Activated CD8-positive, alpha-beta memory T cell treated with anti-CD3 and anti-CD28 coated beads, Interleukin-2, amount 50 U/mL, for 48 hours (primary cell): Measurements from ENCODE around the gene DIAPH1.

ENCODE experiments used
- DNase-seq: peaks from one replicate; pipeline ENCODE4 v3.0.0-alpha.2; 2020

DIAPH1 gene

DNA sequence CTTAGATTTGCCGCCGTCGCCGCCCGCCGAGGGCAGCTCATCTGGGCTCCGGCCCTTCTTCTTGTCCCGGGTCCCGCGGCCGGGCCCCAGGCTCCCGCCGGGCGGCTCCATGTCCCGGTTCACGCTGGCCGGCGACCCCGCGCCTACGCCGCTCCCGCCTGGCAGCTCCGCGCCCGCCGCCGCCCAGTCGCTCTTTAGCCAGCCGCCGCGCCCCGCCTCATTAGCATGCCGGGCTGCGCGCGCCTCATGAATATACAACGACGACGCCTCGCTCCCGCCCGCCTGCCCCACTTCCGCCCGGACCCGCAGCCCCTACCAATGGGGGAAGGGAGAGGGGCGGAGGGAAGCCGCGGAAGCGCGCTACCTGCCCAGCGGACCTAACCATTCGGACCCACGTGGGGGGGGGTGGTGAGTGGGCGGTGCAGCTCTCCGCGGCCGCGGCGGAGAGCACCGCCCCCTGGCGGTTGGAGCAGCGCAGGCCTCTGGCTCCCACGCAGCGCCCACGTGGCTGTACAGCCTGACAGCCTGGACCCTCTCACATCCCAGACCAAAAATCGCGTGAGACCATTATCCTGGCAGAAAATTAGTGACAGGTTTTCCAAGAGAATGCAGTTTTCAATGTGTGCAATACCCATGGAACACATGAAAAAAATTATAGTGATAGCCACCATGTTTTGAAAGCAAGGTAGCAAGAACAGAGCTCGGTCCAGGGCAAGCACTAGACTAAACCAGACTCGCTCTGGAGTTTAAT lies at the start of gene DIAPH1:
Gene DIAPH1 (minus strand): TSS at position 197 of the 751 bp plus-strand sequence. CDS start 86 bp downstream, at position 111.
- DNase-seq = peak; percentile 99

DNA sequence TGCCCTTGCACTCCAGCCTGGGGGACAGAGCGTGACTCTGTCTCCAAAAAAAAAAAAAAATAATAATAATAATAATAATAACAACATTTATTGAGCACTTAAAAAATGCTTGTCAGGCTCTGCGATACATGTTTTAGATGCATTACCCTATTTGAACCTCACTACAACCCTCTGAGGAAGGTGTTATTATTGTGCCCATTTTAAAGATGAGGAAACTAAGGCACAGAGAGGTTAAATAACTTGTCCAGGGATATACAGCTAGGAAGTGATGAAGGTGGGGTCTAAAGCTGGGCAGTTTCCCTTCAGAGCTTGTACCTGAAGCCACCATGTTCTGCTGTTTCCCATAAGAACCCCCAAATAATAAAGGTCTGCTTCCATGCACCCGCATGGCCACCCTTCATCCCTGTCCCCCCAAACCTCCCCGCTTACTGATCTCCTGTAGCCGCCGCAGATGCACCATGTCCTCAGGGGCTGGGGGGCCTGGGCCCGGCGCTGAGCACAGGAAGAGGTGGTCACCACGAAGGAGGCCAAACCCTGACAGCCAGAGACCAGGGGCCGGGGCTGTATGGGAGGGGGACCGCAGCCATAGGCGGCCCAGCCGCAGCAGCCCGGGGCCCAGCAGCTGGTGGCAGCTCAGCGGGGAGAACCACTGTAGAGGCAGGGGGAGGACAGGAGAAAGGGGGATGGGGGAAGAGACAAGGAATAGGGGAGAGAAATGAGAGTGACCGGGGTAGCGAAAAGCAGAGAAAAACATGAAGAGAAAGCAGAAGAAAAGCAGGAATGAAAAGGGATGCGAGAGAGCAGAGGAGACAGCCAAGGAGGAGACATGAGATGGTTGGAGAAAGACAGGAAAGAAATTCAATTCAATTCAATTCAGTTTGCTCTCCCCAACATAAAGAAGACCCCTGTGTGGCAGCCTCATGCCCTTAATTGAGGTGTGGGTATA lies 47.5 kb upstream of the DIAPH1 start:
- no peak for DNase-seq

DNA sequence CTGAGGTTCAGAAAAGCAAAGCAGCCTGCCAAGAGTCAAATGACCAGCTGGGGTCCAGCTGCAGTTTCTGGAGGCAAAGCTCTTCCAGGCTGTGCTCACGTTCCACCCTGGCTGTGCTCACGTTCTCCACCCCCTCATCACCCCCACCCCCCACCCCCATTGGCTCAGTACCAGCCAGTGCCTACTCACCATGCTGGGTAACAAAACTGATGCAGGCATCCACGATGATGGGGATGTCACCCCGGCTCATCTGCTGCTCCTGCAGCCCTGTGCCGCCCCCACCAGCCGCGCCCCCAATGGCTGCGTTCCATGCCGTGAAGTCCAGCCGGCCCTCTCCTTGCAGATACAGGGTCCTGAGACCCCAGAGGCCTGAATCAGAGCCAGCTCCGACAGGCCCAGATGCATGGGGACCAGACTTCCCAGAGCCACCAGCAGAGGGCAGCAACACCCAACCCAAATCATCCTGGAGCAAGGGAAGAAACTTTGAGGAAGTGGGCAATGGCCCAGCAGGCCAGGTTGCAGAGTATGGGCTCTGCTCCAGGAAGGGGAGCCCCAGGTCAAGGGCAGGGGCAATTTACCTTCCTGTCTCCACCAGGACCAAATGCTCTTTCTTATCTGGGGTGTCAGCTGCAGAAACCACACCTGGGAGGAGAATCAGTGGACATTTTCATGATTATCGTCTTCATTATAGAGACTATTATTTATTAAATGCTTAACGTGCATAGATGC lies 46.1 kb upstream of the DIAPH1 start:
- peak; percentile 91 for DNase-seq

DNA sequence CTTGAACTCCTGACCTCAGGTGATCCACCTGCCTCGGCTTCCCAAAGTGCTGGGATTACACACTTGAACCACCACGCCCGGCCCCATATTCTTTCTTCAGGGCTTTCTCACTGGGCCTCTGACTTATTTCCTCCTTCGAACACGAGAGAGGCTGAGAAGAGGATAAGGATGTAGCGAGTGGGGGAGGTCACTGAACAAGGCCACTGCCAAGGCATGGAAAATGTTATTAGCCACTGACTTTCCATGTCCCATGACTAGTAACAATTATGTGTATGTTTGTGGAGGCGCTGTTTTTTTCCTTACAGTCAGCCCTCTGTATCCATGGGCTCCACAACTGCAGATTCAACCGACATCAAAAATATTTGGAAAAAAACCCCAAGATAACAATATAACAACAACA lies 44.7 kb upstream of the DIAPH1 start:
- DNase-seq = no peak

DNA sequence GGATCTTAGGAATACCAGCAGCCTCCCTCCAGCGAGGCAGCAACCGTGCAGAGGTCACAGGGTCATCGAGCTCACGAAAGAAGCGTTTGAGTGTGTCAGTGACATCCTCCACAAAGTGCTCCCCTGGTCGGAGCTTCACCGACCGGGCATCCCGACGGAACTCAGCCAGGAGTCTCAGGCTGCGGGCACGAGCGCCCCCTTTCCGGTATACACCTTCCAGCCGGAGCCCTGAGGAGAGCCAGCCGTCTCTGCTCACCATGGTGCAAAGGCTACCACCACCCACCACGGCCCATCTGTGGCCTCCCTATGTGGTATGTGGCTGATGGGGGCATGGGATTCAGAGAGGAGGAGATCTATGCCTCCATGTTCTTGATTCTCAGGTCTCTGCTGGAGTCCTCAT lies 43.2 kb upstream of the DIAPH1 start:
- no peak for DNase-seq

DNA sequence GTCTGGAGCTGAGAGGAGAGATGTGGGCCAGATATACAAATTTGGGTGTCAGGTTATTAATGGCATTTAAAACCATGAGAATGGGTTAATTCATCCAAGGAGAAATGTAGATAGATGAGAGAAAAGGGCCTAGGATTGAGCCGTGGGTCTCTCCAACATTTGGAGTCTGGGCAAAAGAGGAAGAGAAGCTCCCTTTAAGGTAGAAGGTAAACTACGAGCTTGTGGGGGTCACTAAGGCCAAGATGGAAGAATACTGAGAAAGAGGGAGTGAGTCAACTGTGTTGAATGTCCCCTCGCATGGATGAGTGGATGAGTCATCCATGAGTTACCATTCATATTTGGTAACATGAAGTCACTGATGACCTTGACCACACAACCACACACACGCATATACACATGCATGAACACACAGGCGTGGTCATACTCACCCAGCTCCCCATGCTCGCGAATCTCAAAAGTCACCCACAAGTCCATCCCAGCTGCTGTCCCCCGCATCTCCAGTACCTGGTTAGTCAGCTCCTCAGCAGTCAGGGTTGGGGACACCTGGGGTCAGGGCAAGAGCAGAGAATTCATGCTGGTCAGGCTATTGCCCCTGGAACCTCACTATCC lies 39.2 kb upstream of the DIAPH1 start:
- peak; percentile 50 for DNase-seq

DNA sequence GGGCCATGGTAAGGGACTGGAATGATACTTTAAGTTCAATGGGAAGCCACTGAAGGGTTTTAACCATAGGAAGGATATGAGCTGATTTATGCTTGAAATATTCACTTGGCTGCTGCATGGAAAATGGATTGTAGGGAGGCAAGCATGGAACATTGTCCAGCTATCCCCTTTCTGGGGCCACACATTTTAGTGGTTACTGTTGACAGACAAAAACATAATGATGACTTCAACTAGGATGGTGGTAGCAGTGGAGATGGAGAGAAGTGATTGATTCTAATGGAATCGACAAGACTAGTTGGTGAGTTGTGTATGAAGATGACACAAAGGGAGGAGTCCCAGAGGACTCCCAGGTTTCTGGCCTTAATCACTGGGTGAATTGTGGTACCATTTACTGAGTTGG lies 38.6 kb upstream of the DIAPH1 start:
- no peak for DNase-seq

DNA sequence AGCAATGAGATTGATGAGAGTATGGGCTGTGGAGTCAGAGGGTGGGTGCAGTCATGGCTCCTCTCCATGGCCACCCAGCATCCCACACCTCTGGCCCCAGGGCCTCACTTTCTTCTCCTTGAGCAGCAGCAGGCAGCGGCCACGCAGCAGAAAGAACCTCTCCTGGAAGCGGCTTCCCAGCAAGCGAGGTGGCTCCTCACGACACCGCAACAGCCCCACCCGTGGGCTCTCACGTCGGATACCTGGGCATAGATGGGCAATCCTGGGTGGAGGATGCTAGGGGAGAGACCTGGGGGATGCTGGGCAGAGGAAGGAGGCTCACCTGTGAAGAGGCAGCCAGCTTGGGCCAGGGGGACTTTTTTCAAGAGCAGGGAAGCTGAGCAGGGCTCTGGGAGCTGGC lies 37.6 kb upstream of the DIAPH1 start:
- DNase-seq = no peak

DNA sequence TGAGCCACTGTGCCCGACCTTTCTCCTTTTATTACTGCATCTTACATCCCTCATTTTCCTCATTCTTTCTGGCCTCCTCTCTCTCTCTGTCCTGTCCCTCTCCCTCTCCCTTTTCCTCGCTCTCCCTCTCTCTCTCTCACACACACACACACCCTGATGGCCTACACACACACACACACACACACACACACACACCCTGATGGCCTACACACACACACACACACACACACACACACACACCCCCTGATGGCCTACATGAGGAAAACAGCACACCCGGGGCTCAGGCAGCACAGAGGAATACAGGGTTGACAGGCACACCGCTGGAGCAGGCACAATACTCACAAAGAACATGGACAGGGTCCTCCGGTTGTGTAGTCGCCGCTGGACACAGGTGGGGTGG lies 36.2 kb upstream of the DIAPH1 start:
- DNase-seq = no peak

DNA sequence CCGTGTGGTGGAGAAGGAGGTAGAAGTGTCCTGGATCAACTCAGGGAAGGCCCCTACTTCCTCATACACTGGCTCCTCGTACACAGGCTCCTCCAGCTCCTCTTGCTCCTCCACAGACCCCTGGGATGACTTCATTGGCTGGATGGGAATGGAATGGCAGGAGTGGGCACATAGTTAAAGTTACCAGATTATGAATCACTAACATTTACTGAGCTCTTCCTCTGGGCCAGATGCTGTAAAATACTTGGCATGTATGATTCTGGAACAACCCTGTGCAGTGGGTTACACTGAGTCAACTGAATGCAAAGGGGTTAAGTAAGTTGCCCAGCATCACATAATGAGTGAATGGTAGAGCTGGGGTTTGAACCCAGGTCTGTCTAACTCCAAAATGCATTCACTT lies 35.5 kb upstream of the DIAPH1 start:
- no peak for DNase-seq

DNA sequence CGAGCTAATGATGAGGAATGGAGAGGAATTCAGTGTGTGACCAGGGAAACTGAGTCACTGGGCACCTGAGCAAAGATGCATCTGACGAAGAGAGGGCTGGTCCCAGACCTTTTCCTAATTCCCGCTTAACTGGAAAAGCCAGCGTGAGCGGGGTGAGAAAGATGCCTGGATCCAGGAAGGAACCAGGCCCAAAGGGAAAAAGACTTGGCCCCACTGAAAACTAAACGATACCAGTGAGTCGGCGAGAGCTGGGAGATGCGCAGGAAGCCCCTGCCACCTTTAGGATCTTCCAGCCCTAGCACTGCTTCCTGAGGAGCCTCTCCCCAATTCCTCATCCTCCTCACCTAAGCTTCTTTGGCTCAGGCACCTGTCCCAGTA lies 32.9 kb upstream of the DIAPH1 start:
- no peak for DNase-seq

DNA sequence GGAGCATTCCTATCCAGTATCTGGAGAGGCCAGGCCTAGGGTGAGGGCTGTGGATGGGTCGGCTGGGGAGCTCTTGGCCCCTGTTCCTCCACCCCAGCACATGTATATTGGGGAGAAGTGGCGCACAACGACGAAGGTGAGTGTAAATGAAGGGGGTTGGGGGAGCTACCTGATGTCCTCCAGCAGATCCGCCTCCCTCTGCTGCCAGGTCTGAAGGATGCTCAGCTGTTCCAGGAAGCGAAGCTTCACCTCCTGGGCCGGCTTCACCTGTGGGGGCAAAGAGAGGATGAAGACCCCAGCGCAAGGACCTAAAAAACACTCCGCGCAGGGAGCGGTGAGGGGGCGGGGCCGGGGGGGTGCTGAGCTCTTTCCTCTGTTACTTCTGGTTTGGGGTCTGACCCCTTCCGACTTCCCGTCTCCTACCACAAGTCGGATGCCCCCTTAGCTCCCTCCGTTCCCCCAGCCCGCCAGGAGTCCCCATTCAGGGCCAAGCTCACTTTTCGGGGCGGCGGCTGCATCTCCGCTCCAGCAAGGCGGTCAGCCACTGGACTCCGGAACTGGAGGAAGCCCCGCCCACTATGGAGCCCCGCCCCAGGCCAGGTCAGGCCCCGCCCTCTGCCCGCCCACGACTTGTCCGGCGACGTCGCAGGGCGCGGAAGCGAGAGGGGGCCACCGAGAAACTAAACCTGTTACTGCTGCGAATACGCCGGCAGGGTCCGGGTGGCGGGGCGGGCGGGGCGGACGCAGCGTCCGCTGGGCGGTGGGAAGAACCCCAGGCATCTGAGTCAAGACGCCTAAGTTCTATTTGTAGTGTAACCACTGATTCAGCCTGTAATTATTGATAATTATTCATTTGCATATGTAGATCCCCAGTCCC lies 32.3 kb upstream of the DIAPH1 start, which contains the start of gene FCHSD1:
Gene FCHSD1 (minus strand): TSS at position 568 of the 877 bp plus-strand sequence. CDS start 50 bp downstream, at position 518.
- peak; percentile 96 for DNase-seq

DNA sequence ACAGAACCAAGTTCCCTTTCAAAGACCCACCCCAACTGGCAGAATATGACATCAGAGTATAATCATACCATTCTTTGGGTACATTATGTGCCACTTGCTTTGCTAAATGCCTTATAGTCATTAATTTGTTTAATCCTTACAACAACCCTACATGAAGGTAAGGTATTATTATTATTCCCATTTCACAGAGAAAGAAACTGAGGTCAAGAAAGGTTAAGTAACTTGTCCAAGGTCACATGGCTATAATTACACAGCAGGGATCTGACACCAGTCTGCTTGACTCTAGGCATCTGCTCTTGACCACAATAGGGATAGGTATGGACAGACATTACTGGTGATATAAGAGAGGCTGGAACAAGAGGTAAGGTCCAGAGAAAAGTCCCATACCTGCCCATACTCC lies 31.2 kb upstream of the DIAPH1 start:
- DNase-seq = no peak

DNA sequence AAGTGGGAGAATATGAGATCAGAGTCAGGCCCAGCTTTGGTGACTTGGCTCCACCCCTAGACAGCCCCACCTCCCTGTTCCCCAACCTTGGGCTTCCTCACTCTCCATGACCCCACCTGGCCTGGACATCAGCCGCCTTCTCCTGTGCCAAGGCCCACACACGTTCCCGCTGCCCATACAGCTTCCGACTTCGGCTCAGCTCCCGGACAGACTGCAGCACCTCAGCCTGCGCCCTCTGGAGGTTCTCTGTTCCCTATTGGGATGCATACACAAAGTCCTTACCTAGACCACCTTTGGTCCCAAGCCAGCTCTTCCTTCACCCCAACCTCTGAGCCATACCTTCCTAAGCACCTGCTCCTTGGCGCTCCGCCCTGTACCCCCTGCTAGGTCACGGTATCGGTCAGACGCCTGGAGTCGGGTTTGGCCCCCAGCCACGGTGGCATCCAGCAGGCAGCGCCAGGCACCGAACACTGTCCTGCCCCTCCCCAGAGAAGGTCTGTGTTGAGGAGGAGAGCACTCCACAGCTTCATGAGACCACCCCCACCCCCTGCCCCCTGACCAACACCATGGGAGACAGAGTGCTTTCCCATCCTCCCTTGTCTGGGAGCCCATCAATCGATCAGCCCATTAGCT lies 30.4 kb upstream of the DIAPH1 start:
- DNase-seq = no peak

DNA sequence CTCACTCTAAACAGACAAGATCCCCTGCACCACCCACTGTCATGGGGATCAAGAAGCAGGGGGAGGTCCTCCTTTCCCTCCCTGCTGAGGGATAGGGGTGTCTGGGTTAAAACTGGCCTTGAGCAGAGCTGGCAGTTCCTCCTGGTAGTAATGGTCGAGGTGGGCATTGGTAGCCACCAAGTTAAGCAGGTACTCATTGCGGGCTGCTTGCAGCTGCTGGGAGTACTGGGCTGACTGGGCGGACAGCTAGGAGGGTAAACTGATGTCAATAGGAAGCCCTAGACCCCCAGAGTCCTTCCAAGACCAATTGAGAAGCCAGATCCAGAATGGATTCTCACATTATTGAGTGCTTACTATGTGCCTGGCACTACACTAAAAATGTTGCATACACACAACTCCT lies 29.1 kb upstream of the DIAPH1 start:
- DNase-seq = no peak

DNA sequence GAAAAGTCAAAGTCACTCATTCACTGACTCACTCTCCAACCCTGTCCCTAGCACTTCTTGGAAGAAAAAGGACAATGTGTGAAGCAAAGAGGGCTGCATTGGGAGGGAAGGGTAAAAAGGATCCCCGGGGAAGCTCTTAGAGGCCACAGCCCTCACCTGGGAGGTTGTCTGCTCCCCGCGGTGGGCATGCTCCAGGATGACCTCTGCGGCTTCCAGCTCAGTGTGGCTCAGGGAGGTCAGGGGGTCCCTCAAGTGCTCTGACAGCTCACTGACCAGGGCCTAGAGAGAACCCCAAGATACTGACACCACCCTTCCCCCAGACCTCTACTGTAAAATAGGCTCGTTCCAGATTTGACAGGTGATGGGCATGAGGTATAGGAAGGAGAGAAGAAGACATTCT lies 28.4 kb upstream of the DIAPH1 start:
- DNase-seq = no peak

DNA sequence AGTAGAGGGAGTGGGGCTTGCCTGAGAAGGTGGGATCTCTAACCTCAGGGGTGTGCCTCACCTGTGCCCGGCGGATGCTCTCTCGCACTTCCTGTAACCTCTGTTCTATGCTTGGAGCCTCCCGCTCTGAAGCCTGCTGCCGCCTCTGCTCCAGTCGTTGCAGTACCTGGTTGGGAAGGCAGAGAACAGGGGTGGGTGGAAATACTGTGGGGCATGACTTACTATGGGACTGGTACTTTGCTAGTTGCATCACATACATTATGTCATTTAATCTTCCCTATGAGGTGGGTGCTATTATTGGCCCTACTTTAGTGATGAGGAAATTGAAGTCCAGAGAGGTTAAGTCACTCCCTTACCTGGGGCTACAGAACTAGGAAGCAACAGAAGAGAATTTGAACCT lies 27.2 kb upstream of the DIAPH1 start:
- no peak for DNase-seq

DNA sequence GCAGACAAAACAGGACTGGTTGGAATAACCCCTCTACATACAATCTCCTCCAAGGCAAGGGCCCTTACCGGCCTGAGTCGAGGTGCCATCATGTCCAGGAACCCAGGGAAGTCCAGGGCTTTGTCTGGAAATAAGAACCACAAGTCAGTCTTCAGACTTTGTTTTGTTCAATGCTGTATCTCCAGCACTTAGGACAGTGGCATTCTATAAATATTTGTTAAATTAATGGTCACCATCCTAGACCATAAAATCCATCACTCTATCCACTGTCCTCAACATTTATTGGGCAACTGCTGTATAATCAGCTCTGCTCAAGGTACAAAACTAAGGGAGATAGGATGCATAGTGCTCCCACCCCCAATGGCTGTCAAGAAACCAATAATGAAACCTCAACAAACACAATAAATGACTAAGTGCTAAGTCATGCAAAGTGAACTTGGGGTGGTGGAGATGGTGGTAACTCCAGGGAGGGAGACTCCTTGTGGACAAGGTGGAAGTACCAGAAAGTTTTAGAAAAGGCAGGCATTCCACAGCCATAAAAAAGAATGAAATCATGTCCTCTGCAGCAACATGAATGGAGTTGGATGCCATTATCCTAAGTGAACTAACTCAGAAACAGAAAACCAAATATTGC lies 23.0 kb upstream of the DIAPH1 start:
- no peak for DNase-seq

DNA sequence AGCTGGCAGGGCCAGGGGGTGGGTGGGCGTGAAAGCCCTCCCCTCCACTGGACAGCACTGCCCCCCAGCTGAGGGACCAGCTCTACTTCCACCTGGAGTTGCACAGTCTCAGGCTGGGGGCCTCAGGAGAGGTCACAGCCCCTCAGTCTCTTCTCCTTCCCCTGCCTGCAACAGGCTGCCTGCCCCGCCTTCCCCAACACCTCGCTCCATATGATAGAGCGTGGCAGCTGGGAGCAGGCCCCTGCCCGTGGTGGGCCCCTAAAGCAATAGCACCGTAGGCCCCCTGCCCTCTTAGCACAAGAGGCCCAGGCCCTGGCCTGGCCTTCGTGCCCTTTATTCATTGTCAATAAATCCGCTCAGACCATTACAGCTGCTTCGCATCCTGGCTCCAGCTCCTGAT lies 21.9 kb upstream of the DIAPH1 start:
- no peak for DNase-seq

DNA sequence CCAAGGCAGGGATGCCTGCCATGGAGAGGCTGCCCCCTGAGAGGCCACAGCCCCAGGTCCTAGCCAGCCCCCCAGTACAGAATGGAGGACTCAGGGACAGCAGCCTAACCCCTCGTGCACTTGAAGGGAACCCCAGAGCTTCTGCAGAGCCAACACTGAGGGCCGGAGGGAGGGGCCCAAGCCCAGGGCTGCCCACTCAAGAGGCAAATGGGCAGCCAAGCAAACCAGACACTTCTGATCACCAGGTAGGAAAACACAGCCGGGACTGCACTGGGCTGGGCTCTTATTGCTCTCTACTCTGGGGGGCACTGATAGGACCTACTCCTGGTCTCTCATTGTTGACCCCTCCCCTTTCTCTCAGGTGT lies 21.2 kb upstream of the DIAPH1 start:
- no peak for DNase-seq
